Activated CD4-positive, alpha-beta memory T cell treated with anti-CD3 and anti-CD28 coated beads for 36 hours (primary cell): ENCODE results near the gene GPR141. TPM values are rescaled to one million over a fixed set of nuclear protein-coding genes. Genes with fewer than 3 reads are reported as not detected.

Source experiments
- CTCF ChIA-PET: fragments of 350-600 bp; sonication (Branson Sonifier 250); formaldehyde crosslinking; loops from one replicate; lab custom pipeline; 2021; ENCODE audit warnings: antibody characterized with exemption, inconsistent platforms; lab: Charles Lee
- POLR2A ChIA-PET: fragments of 350-600 bp; sonication (Branson Sonifier 250); formaldehyde crosslinking; loops from one replicate; lab custom pipeline; 2021; ENCODE audit warnings: antibody characterized with exemption; lab: Charles Lee
- DNase-seq: peaks from one replicate; pipeline ENCODE4 v3.0.0-alpha.2; 2020
- H3K27ac Mint-ChIP-seq: one replicate; pipeline ENCODE4 v1.8.0; 2021; ENCODE audit warnings: mixed read lengths
- H3K27me3 Mint-ChIP-seq: one replicate; pipeline ENCODE4 v1.8.0; 2021; ENCODE audit warnings: mixed read lengths
- H3K36me3 Mint-ChIP-seq: one replicate; pipeline ENCODE4 v1.8.0; 2021; ENCODE audit warnings: mixed read lengths
- H3K4me1 Mint-ChIP-seq: one replicate; pipeline ENCODE4 v1.8.0; 2021; ENCODE audit warnings: low read depth, mixed read lengths
- H3K4me3 Mint-ChIP-seq: one replicate; pipeline ENCODE4 v1.8.0; 2021; ENCODE audit warnings: mild to moderate bottlenecking, mixed read lengths
- H3K9me3 Mint-ChIP-seq: one replicate; pipeline ENCODE4 v1.8.0; 2021; ENCODE audit warnings: mixed read lengths
- intact Hi-C: fragments of 100-400 bp; cut with micrococcal nuclease; formaldehyde crosslinking; loops from one replicate; pipeline ENCODE4 v1.15.1; 2023
- total RNA-seq, 2 experiments: library from RNA; stranded (reverse); gene quantifications; one replicate each; pipeline ENCODE4 v1.2.3, GENCODE V29; 2021

Gene GPR141
- total RNA-seq, 2 experiments from 2014 or later = not detected

- no peak overlapping the region for H3K4me3 Mint-ChIP-seq
- CTCF ChIA-PET = no interaction called here
- H3K4me1 Mint-ChIP-seq = no peaks in the 10 kb centered on the region
- H3K36me3 Mint-ChIP-seq = no peaks in the 10 kb centered on the region
- H3K9me3 Mint-ChIP-seq = no peaks in the 10 kb centered on the region
- H3K27ac Mint-ChIP-seq = no peak overlapping the region
- intact Hi-C loops = no loop called here
- POLR2A ChIA-PET = no interaction called here
- H3K27me3 Mint-ChIP-seq = peaks cover 5% of the 10 kb centered on the region
- DNase-seq = no peak
Measured at GRCh38 chr7:37753398-37754050, 70.0 kb downstream of the GPR141 start.

- no peak overlapping the region for H3K4me3 Mint-ChIP-seq
- POLR2A ChIA-PET = no interaction called here
- H3K4me1 Mint-ChIP-seq = no peaks in the 10 kb centered on the region
Measured at GRCh38 chr7:37756797-37757551, 73.4 kb downstream of the GPR141 start.

GRCh38 chr7:37757563-37757962 lies 74.0 kb downstream of the GPR141 start:
- Mint-ChIP-seq H3K4me1 (no peaks in the 10 kb centered on the region), H3K4me3 (no peak overlapping the region), H3K27ac (no peak overlapping the region), H3K27me3 (peaks cover 12% of the 10 kb centered on the region), H3K9me3 (no peaks in the 10 kb centered on the region), H3K36me3 (no peaks in the 10 kb centered on the region)
- ChIA-PET CTCF (no interaction called here), POLR2A (no interaction called here)
- no peak for DNase-seq
- intact Hi-C loops = no loop called here

More at GRCh38 chr7:37756797-37757551, 73.4 kb downstream of the GPR141 start:
- DNase-seq = no peak
- Mint-ChIP-seq H3K36me3 (no peaks in the 10 kb centered on the region), H3K27ac (no peak overlapping the region), H3K27me3 (peaks cover 12% of the 10 kb centered on the region), H3K9me3 (no peaks in the 10 kb centered on the region)
- intact Hi-C loops = no loop called here
- CTCF ChIA-PET = no interaction called here

GRCh38 chr7:37758501-37759045 lies 75.0 kb downstream of the GPR141 start:
- Mint-ChIP-seq H3K27me3 (peaks cover 12% of the 10 kb centered on the region), H3K36me3 (no peaks in the 10 kb centered on the region), H3K9me3 (no peaks in the 10 kb centered on the region), H3K4me3 (no peak overlapping the region), H3K27ac (no peak overlapping the region), H3K4me1 (no peaks in the 10 kb centered on the region)
- POLR2A ChIA-PET = no interaction called here
- intact Hi-C loops = no loop called here
- DNase-seq = no peak
- CTCF ChIA-PET = no interaction called here

- no peak for DNase-seq
- no peak overlapping the region for H3K4me3 Mint-ChIP-seq
- no peaks in the 10 kb centered on the region for H3K4me1 Mint-ChIP-seq
- no peaks in the 10 kb centered on the region for H3K36me3 Mint-ChIP-seq
- H3K9me3 Mint-ChIP-seq = no peaks in the 10 kb centered on the region
- peaks cover 12% of the 10 kb centered on the region for H3K27me3 Mint-ChIP-seq
- no peak overlapping the region for H3K27ac Mint-ChIP-seq
- intact Hi-C loops = no loop called here
- CTCF ChIA-PET = no interaction called here
- POLR2A ChIA-PET = no interaction called here
Measured at GRCh38 chr7:37759526-37759925, 76.0 kb downstream of the GPR141 start.

- Mint-ChIP-seq H3K36me3 (no peaks in the 10 kb centered on the region), H3K27me3 (peaks cover 5% of the 10 kb centered on the region), H3K27ac (no peak overlapping the region), H3K4me1 (no peaks in the 10 kb centered on the region), H3K4me3 (no peak overlapping the region), H3K9me3 (no peaks in the 10 kb centered on the region)
- ChIA-PET CTCF (no interaction called here), POLR2A (no interaction called here)
- intact Hi-C loops = no loop called here
- no peak for DNase-seq
Measured at GRCh38 chr7:37765421-37765829, 81.9 kb downstream of the GPR141 start.

- no peaks in the 10 kb centered on the region for H3K36me3 Mint-ChIP-seq
- ChIA-PET POLR2A (no interaction called here), CTCF (no interaction called here)
- H3K4me3 Mint-ChIP-seq = no peak overlapping the region
- intact Hi-C loops = no loop called here
- H3K9me3 Mint-ChIP-seq = no peaks in the 10 kb centered on the region
- H3K27ac Mint-ChIP-seq = no peak overlapping the region
- H3K4me1 Mint-ChIP-seq = no peaks in the 10 kb centered on the region
- DNase-seq = no peak
- peaks cover 2% of the 10 kb centered on the region for H3K27me3 Mint-ChIP-seq
Measured at GRCh38 chr7:37765872-37766525, 82.4 kb downstream of the GPR141 start.

- Mint-ChIP-seq H3K9me3 (no peaks in the 10 kb centered on the region), H3K4me3 (no peak overlapping the region), H3K27me3 (no peaks in the 10 kb centered on the region), H3K36me3 (no peaks in the 10 kb centered on the region), H3K4me1 (no peaks in the 10 kb centered on the region), H3K27ac (no peak overlapping the region)
- DNase-seq = no peak
- intact Hi-C loops = no loop called here
- ChIA-PET POLR2A (no interaction called here), CTCF (no interaction called here)
Measured at GRCh38 chr7:37768611-37769010, 85.0 kb downstream of the GPR141 start.

- H3K4me3 Mint-ChIP-seq = no peak overlapping the region
- intact Hi-C loops = no loop called here
- no peak for DNase-seq
- H3K27ac Mint-ChIP-seq = no peak overlapping the region
- ChIA-PET CTCF (no interaction called here), POLR2A (no interaction called here)
- no peaks in the 10 kb centered on the region for H3K4me1 Mint-ChIP-seq
- no peaks in the 10 kb centered on the region for H3K9me3 Mint-ChIP-seq
- no peaks in the 10 kb centered on the region for H3K36me3 Mint-ChIP-seq
- H3K27me3 Mint-ChIP-seq = no peaks in the 10 kb centered on the region
Measured at GRCh38 chr7:37769291-37769690, 85.7 kb downstream of the GPR141 start.

GRCh38 chr7:37769726-37770125 lies 86.2 kb downstream of the GPR141 start:
- H3K27me3 Mint-ChIP-seq = no peaks in the 10 kb centered on the region
- intact Hi-C loops = no loop called here

GRCh38 chr7:37770838-37771237 lies 87.3 kb downstream of the GPR141 start:
- Mint-ChIP-seq H3K27ac (no peak overlapping the region), H3K4me3 (no peak overlapping the region)

More at GRCh38 chr7:37769726-37770125, 86.2 kb downstream of the GPR141 start:
- POLR2A ChIA-PET = no interaction called here
- H3K36me3 Mint-ChIP-seq = no peaks in the 10 kb centered on the region
- CTCF ChIA-PET = no interaction called here
- H3K4me1 Mint-ChIP-seq = no peaks in the 10 kb centered on the region
- no peaks in the 10 kb centered on the region for H3K9me3 Mint-ChIP-seq
- H3K27ac Mint-ChIP-seq = no peak overlapping the region
- H3K4me3 Mint-ChIP-seq = no peak overlapping the region
- DNase-seq = no peak

GRCh38 chr7:37771342-37771741 lies 87.8 kb downstream of the GPR141 start:
- Mint-ChIP-seq H3K4me1 (no peaks in the 10 kb centered on the region), H3K36me3 (no peaks in the 10 kb centered on the region), H3K9me3 (peaks cover 9% of the 10 kb centered on the region), H3K4me3 (no peak overlapping the region), H3K27ac (no peak overlapping the region), H3K27me3 (no peaks in the 10 kb centered on the region)
- CTCF ChIA-PET = no interaction called here
- POLR2A ChIA-PET = no interaction called here
- DNase-seq = no peak
- intact Hi-C loops = no loop called here

More at GRCh38 chr7:37770838-37771237, 87.3 kb downstream of the GPR141 start:
- ChIA-PET POLR2A (no interaction called here), CTCF (no interaction called here)
- DNase-seq = no peak
- Mint-ChIP-seq H3K36me3 (no peaks in the 10 kb centered on the region), H3K9me3 (peaks cover 7% of the 10 kb centered on the region), H3K27me3 (no peaks in the 10 kb centered on the region), H3K4me1 (no peaks in the 10 kb centered on the region)
- intact Hi-C loops = no loop called here
